HL-60 (cell line): ENCODE measurements around the gene ROBO1.
"Not testable (repeated sequence)": the region's sequence is repeated elsewhere in the genome, so short reads cannot be mapped to it uniquely, and the experiment has no call there.

ENCODE experiments used
- DNase-seq, 2 experiments: peaks; one replicate each; pipeline ENCODE4 v3.0.0-alpha.2; 2010 to 2020; ENCODE audit warnings: low read depth in 1 of 2, low spot score in 1 of 2
- H3K27ac ChIP-seq: fragments of 250-450 bp; sonication (Bioruptor Pico); replicated peaks from 2 replicates; pipeline ENCODE4 v1.5.1; 2020; ENCODE audit warnings: mild to moderate bottlenecking, moderate library complexity
- H3K27me3 ChIP-seq: fragments of 250-450 bp; sonication (Bioruptor Pico); 2 replicates; pipeline ENCODE4 v1.5.1; 2021; ENCODE audit warnings: mild to moderate bottlenecking, moderate library complexity; ENCODE audit not compliant: insufficient read depth, poor library complexity, severe bottlenecking
- H3K4me3 ChIP-seq: replicated peaks from 2 replicates; pipeline ENCODE4 v1.5.1; 2011; ENCODE audit warnings: mild to moderate bottlenecking, control low read depth, low read length; ENCODE audit not compliant: insufficient read depth
- GABPA ChIP-seq: IDR thresholded peaks from 2 replicates; pipeline ENCODE4 v1.6.1; 2012; ENCODE audit warnings: low read depth
- POLR2AphosphoS5 ChIP-seq: IDR thresholded peaks from 2 replicates; pipeline ENCODE4 v1.6.1; 2012; ENCODE audit warnings: low read depth
- REST ChIP-seq: IDR thresholded peaks from 2 replicates; pipeline ENCODE4 v1.6.1; 2012; ENCODE audit warnings: low read depth; ENCODE audit not compliant: insufficient replicate concordance
- SPI1 ChIP-seq: IDR thresholded peaks from 2 replicates; pipeline ENCODE4 v1.6.1; 2012; ENCODE audit warnings: low read depth, mild to moderate bottlenecking, borderline replicate concordance
- TF ChIP-seq, protein P1 (sequence below): IDR thresholded peaks from one replicate; pipeline ENCODE4 v1.5.1; 2011; ENCODE audit warnings: low read length, control low read depth, inconsistent platforms; ENCODE audit not compliant: insufficient read depth

The ROBO1 gene

GRCh38 chr3:79183496-79183895 lies 584.3 kb downstream of the ROBO1 start:
- DNase-seq, result no peak
- H3K4me3 ChIP-seq, result no peak overlapping the region
- no peak overlapping the region for H3K27ac ChIP-seq
- no peaks in the 10 kb centered on the region for H3K27me3 ChIP-seq
- TF ChIP-seq REST (no peak), GABPA (no peak), SPI1 (no peak), POLR2AphosphoS5 (no peak)
- TF ChIP-seq, protein P1, sequence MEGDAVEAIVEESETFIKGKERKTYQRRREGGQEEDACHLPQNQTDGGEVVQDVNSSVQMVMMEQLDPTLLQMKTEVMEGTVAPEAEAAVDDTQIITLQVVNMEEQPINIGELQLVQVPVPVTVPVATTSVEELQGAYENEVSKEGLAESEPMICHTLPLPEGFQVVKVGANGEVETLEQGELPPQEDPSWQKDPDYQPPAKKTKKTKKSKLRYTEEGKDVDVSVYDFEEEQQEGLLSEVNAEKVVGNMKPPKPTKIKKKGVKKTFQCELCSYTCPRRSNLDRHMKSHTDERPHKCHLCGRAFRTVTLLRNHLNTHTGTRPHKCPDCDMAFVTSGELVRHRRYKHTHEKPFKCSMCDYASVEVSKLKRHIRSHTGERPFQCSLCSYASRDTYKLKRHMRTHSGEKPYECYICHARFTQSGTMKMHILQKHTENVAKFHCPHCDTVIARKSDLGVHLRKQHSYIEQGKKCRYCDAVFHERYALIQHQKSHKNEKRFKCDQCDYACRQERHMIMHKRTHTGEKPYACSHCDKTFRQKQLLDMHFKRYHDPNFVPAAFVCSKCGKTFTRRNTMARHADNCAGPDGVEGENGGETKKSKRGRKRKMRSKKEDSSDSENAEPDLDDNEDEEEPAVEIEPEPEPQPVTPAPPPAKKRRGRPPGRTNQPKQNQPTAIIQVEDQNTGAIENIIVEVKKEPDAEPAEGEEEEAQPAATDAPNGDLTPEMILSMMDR, result no peak

GRCh38 chr3:79178471-79179180 lies 589.2 kb downstream of the ROBO1 start:
- H3K4me3 ChIP-seq, result no peak overlapping the region
- no peak overlapping the region for H3K27ac ChIP-seq
- no peak for TF ChIP-seq REST
- TF ChIP-seq, protein P1, result no peak
- TF ChIP-seq POLR2AphosphoS5, result no peak
- no peak for TF ChIP-seq GABPA
- no peak for TF ChIP-seq SPI1
- DNase-seq, result no peak
- no peaks in the 10 kb centered on the region for H3K27me3 ChIP-seq

GRCh38 chr3:79175870-79176269 lies 591.9 kb downstream of the ROBO1 start:
- H3K27me3 ChIP-seq, result no peaks in the 10 kb centered on the region
- no peak for TF ChIP-seq POLR2AphosphoS5
- TF ChIP-seq SPI1, result peak; percentile 66
- no peak overlapping the region for H3K27ac ChIP-seq
- no peak for DNase-seq
- no peak overlapping the region for H3K4me3 ChIP-seq

DNA sequence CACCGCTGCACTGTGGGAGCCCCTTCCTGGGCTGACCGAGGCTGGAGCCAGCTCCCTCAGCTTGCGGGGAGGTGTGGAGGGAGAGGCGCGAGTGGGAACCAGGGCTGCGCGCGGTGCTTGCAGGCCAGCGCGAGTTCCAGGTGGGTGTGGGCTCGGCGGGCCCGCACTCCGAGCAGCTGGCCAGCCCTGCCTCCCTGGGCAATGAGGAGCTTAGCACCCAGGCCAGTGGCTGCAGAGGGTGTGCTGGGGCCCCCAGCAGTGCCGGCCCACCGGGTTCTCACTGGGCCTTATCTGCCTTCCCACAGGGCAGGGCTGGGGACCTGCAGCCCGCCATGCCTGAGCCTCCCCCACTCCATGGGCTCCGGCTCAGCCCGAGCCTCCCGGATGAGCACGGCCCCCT lies 594.5 kb downstream of the ROBO1 start:
- DNase-seq, H3K4me3 ChIP-seq, H3K27me3 ChIP-seq, H3K27ac ChIP-seq: not testable (repeated sequence)

DNA sequence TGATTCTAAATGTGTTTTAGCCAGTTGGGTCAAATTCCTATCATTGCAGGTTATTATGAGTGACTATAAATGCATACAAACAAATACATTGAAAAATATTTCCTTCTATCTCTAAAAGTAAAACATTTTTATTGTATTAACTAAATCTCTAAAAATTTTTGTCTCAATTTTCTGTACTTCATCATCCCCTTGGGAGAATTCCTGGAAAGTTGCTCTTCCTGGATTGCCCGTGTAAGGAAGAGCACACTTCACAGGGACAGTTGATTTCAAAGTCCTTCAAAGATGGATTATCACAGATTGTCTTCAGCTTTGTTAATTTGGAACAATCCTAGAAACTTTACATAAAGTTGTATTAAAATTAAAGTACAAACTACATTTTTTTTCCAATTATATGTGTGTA lies 595.6 kb downstream of the ROBO1 start:
- no peaks in the 10 kb centered on the region for H3K27me3 ChIP-seq
- no peak for DNase-seq
- TF ChIP-seq GABPA, result no peak
- no peak for TF ChIP-seq POLR2AphosphoS5
- no peak for TF ChIP-seq SPI1
- H3K27ac ChIP-seq, result no peak overlapping the region
- no peak overlapping the region for H3K4me3 ChIP-seq
